ENCODE data around the gene HTR3C. TPM values are rescaled to one million over a fixed set of nuclear protein-coding genes. Genes with fewer than 3 reads are reported as not detected.
"Not testable (repeated sequence)": the region's sequence is repeated elsewhere in the genome, so short reads cannot be mapped to it uniquely, and the experiment has no call there.

HTR3C gene
- total RNA-seq, 4 donors from 2014 or later, result not detected

- Histone ChIP-seq H3K4me3 (no peak overlapping the region), H3K36me3 (no peaks in the 10 kb centered on the region), H3K27me3 (no peaks in the 10 kb centered on the region), H3K9me3 (no peaks in the 10 kb centered on the region), H3K4me1 (no peaks in the 10 kb centered on the region), H3K27ac (no peak overlapping the region)
- DNase-seq, result no peak
- TF ChIP-seq CTCF (IDR thresholded peaks at IDR 0.05) (no peak), POLR2A (IDR thresholded peaks at IDR 0.05) (no peak)
Measured at GRCh38 chr3:184029443-184029842, 23.4 kb upstream of the HTR3C start.

- Histone ChIP-seq H3K9me3 (no peaks in the 10 kb centered on the region), H3K36me3 (no peaks in the 10 kb centered on the region), H3K4me3 (no peak overlapping the region), H3K4me1 (no peaks in the 10 kb centered on the region), H3K27me3 (no peaks in the 10 kb centered on the region), H3K27ac (no peak overlapping the region)
- no peak for DNase-seq
- TF ChIP-seq CTCF (IDR thresholded peaks at IDR 0.05), result no peak
- TF ChIP-seq POLR2A (IDR thresholded peaks at IDR 0.05), result no peak
Measured at GRCh38 chr3:184030536-184030935, 22.3 kb upstream of the HTR3C start.

GRCh38 chr3:184031187-184031792, 21.6 kb upstream of the HTR3C start, which contains the start of gene HTR3D:
Gene HTR3D, plus strand, starts transcription at chr3:184031742. Its CDS starts 0 bp downstream, at chr3:184031742.
- Histone ChIP-seq H3K4me1 (no peaks in the 10 kb centered on the region), H3K9me3 (no peaks in the 10 kb centered on the region), H3K27ac (no peak within 1 kb of the TSS), H3K4me3 (no peak within 1 kb of the TSS), H3K36me3 (no peaks in the 10 kb centered on the region), H3K27me3 (no peaks in the 10 kb centered on the region)
- TF ChIP-seq POLR2A (IDR thresholded peaks at IDR 0.05) (no peak), CTCF (IDR thresholded peaks at IDR 0.05) (no peak)
- DNase-seq, result no peak

- DNase-seq, result no peak
- no peaks in the 10 kb centered on the region for H3K36me3 ChIP-seq
- H3K4me3 ChIP-seq, result no peak overlapping the region
- no peaks in the 10 kb centered on the region for H3K4me1 ChIP-seq
- no peak overlapping the region for H3K27ac ChIP-seq
- no peaks in the 10 kb centered on the region for H3K9me3 ChIP-seq
- no peak for TF ChIP-seq CTCF (IDR thresholded peaks at IDR 0.05)
- no peak for TF ChIP-seq POLR2A (IDR thresholded peaks at IDR 0.05)
- H3K27me3 ChIP-seq, result no peaks in the 10 kb centered on the region
Measured at GRCh38 chr3:184037816-184038215, 15.0 kb upstream of the HTR3C start.

- not testable (repeated sequence) for H3K4me3 ChIP-seq, H3K27ac ChIP-seq, H3K9me3 ChIP-seq, H3K27me3 ChIP-seq, H3K4me1 ChIP-seq, H3K36me3 ChIP-seq, DNase-seq
Measured at GRCh38 chr3:184038307-184038706, 14.5 kb upstream of the HTR3C start.

GRCh38 chr3:184039414-184039813, 13.4 kb upstream of the HTR3C start:
- no peaks in the 10 kb centered on the region for H3K36me3 ChIP-seq
- no peaks in the 10 kb centered on the region for H3K9me3 ChIP-seq
- H3K27ac ChIP-seq, result no peak overlapping the region
- DNase-seq, result no peak
- H3K4me3 ChIP-seq, result no peak overlapping the region
- H3K27me3 ChIP-seq, result no peaks in the 10 kb centered on the region
- TF ChIP-seq CTCF (IDR thresholded peaks at IDR 0.05), result no peak
- TF ChIP-seq POLR2A (IDR thresholded peaks at IDR 0.05), result no peak
- H3K4me1 ChIP-seq, result no peaks in the 10 kb centered on the region

All from Peyer's patch (tissue), 4 donors.